HEK293 (cell line): Measurements from ENCODE around the gene SERINC3.

Experiments
- CTCF ChIA-PET: fragments of 350-600 bp; formaldehyde crosslinking; extraction: SDS; loops from one replicate; lab custom pipeline; 2021; ENCODE audit warnings: antibody characterized with exemption; lab: Yijun Ruan, JAX
- POLR2A ChIA-PET: fragments of 300-600 bp; formaldehyde crosslinking; extraction: SDS; loops from one replicate; lab custom pipeline; 2020; ENCODE audit warnings: antibody characterized with exemption, inconsistent platforms; lab: Yijun Ruan, JAX
- H3K27ac ChIP-seq: fragments of 200-500 bp; sonication (Bioruptor generic); 2 replicates; pipeline ENCODE4 v1.5.1; 2014; ENCODE audit warnings: low read depth, low read length, control low read depth, inconsistent platforms; ENCODE audit errors: extremely low read depth
- H3K36me3 ChIP-seq, 2 experiments: fragments of 200-500 bp in 1 of 2; sonication (Bioruptor generic) in 1 of 2; 1 replicate in 1 of 2; 2 replicates in 1 of 2; pipeline ENCODE4 v1.5.1; 2014 to 2017; ENCODE audit warnings: inconsistent platforms in 2 of 2, low read length in 2 of 2; ENCODE audit not compliant: control insufficient read depth in 2 of 2, insufficient read depth in 1 of 2
- H3K4me1 ChIP-seq: fragments of 200-500 bp; sonication (Bioruptor generic); 2 replicates; pipeline ENCODE4 v1.5.1; 2014; ENCODE audit warnings: mild to moderate bottlenecking, low read length, inconsistent platforms; ENCODE audit not compliant: control insufficient read depth, insufficient read depth
- H3K4me3 ChIP-seq: 2 replicates; pipeline ENCODE4 v1.5.1; 2011; ENCODE audit warnings: low read depth, mild to moderate bottlenecking, control low read depth, low read length, moderate library complexity
- H3K9me3 ChIP-seq: fragments of 200-500 bp; sonication (Bioruptor generic); 2 replicates; pipeline ENCODE4 v1.5.1; 2014; ENCODE audit warnings: low read depth, low read length, inconsistent platforms; ENCODE audit not compliant: control insufficient read depth, insufficient read depth
- BCL11A ChIP-seq: fragments of 450-650 bp; formaldehyde crosslinking; IDR thresholded peaks from 2 replicates; pipeline ENCODE4 v1.5.1; 2016; ENCODE audit warnings: low read depth, missing biosample characterization, missing genetic modification characterization
- BCL11B ChIP-seq: fragments of 450-650 bp; formaldehyde crosslinking; IDR thresholded peaks from 2 replicates; pipeline ENCODE4 v1.5.1; 2016; ENCODE audit warnings: low read depth, missing biosample characterization, missing genetic modification characterization
- HOXD13 ChIP-seq: sonication (generic); formaldehyde crosslinking; IDR thresholded peaks from 2 replicates; pipeline ENCODE4 v1.8.0; 2022; ENCODE audit warnings: missing genetic modification reagents, borderline replicate concordance
- KLF10 ChIP-seq: fragments of 450-650 bp; IDR thresholded peaks from 2 replicates; pipeline ENCODE4 v1.5.1; 2018; ENCODE audit warnings: missing biosample characterization, mild to moderate bottlenecking, missing genetic modification characterization
- KLF16 ChIP-seq: fragments of 450-650 bp; formaldehyde crosslinking; IDR thresholded peaks from 2 replicates; pipeline ENCODE4 v1.5.1; 2017; ENCODE audit warnings: missing biosample characterization, missing genetic modification characterization
- KLF9 ChIP-seq: fragments of 450-650 bp; formaldehyde crosslinking; IDR thresholded peaks from 2 replicates; pipeline ENCODE4 v1.5.1; 2016; ENCODE audit warnings: missing biosample characterization, missing genetic modification characterization, low read depth
- MYNN ChIP-seq: fragments of 450-650 bp; formaldehyde crosslinking; IDR thresholded peaks from 2 replicates; pipeline ENCODE4 v1.5.1; 2016; ENCODE audit warnings: missing biosample characterization, missing genetic modification characterization, borderline replicate concordance
- MZF1 ChIP-seq: fragments of 450-650 bp; formaldehyde crosslinking; IDR thresholded peaks from 2 replicates; pipeline ENCODE4 v1.5.1; 2017; ENCODE audit warnings: missing biosample characterization, missing genetic modification characterization, borderline replicate concordance
- PATZ1 ChIP-seq: fragments of 450-650 bp; formaldehyde crosslinking; IDR thresholded peaks from 2 replicates; pipeline ENCODE4 v1.5.1; 2016; ENCODE audit warnings: missing biosample characterization, missing genetic modification characterization
- PRDM6 ChIP-seq: fragments of 450-650 bp; formaldehyde crosslinking; IDR thresholded peaks from 2 replicates; pipeline ENCODE4 v1.5.1; 2017; ENCODE audit warnings: missing biosample characterization, missing genetic modification characterization
- WT1 ChIP-seq: fragments of 450-650 bp; formaldehyde crosslinking; IDR thresholded peaks from 2 replicates; pipeline ENCODE4 v1.5.1; 2016; ENCODE audit warnings: missing biosample characterization, missing genetic modification characterization
- ZIC2 ChIP-seq: fragments of 450-650 bp; formaldehyde crosslinking; IDR thresholded peaks from 2 replicates; pipeline ENCODE4 v1.5.1; 2016; ENCODE audit warnings: missing biosample characterization, missing genetic modification characterization
- ZNF112 ChIP-seq: fragments of 450-650 bp; formaldehyde crosslinking; IDR thresholded peaks from 2 replicates; pipeline ENCODE4 v1.5.0; 2017; ENCODE audit warnings: missing biosample characterization, missing genetic modification characterization
- ZNF16 ChIP-seq: fragments of 450-650 bp; formaldehyde crosslinking; IDR thresholded peaks from 2 replicates; pipeline ENCODE4 v1.5.1; 2016; ENCODE audit warnings: low read depth, missing biosample characterization, missing genetic modification characterization
- ZNF184 ChIP-seq: fragments of 450-650 bp; IDR thresholded peaks from 2 replicates; pipeline ENCODE4 v1.5.1; 2018; ENCODE audit warnings: missing biosample characterization, mild to moderate bottlenecking, missing genetic modification characterization
- ZNF2 ChIP-seq: fragments of 450-650 bp; formaldehyde crosslinking; IDR thresholded peaks from 2 replicates; pipeline ENCODE4 v1.5.1; 2016; ENCODE audit warnings: missing biosample characterization, missing genetic modification characterization
- ZNF202 ChIP-seq: fragments of 450-650 bp; formaldehyde crosslinking; IDR thresholded peaks from 2 replicates; pipeline ENCODE4 v1.5.1; 2016; ENCODE audit warnings: missing biosample characterization, missing genetic modification characterization, borderline replicate concordance
- ZNF248 ChIP-seq: fragments of 450-650 bp; formaldehyde crosslinking; IDR thresholded peaks from 2 replicates; pipeline ENCODE4 v1.5.1; 2017; ENCODE audit warnings: missing biosample characterization, missing genetic modification characterization
- ZNF26 ChIP-seq: fragments of 450-650 bp; formaldehyde crosslinking; IDR thresholded peaks from 2 replicates; pipeline ENCODE4 v1.5.1; 2016; ENCODE audit warnings: missing biosample characterization, missing genetic modification characterization
- ZNF274 ChIP-seq, 2 experiments: fragments of 200-500 bp in 1 of 2; fragments of 450-650 bp in 1 of 2; sonication (Bioruptor generic) in 1 of 2; formaldehyde crosslinking in 1 of 2; IDR thresholded peaks; 2 replicates each; pipeline versions ENCODE4 v1.5.1 to v1.6.1; 2014 to 2016; ENCODE audit warnings: borderline replicate concordance in 1 of 2, inconsistent platforms in 1 of 2, low read length in 1 of 2, missing biosample characterization in 1 of 2, missing genetic modification characterization in 1 of 2
- ZNF292 ChIP-seq: fragments of 450-650 bp; formaldehyde crosslinking; IDR thresholded peaks from 2 replicates; pipeline ENCODE4 v1.5.1; 2016; ENCODE audit warnings: low read depth, missing biosample characterization, missing genetic modification characterization, borderline replicate concordance
- ZNF335 ChIP-seq: fragments of 450-650 bp; formaldehyde crosslinking; conservative IDR thresholded peaks from 2 replicates; pipeline ENCODE4 v1.5.1; 2016; ENCODE audit warnings: missing biosample characterization, missing genetic modification characterization
- ZNF354C ChIP-seq: fragments of 450-650 bp; formaldehyde crosslinking; IDR thresholded peaks from 2 replicates; pipeline ENCODE4 v1.5.1; 2016; ENCODE audit warnings: missing biosample characterization, missing genetic modification characterization, low read depth, borderline replicate concordance
- ZNF37A ChIP-seq: fragments of 450-650 bp; IDR thresholded peaks from 2 replicates; pipeline ENCODE4 v1.5.1; 2018; ENCODE audit warnings: missing biosample characterization, missing genetic modification characterization
- ZNF449 ChIP-seq: fragments of 450-650 bp; formaldehyde crosslinking; IDR thresholded peaks from 2 replicates; pipeline ENCODE4 v1.5.1; 2017; ENCODE audit warnings: missing biosample characterization, mild to moderate bottlenecking, missing genetic modification characterization, moderate library complexity
- ZNF473 ChIP-seq: fragments of 450-650 bp; formaldehyde crosslinking; IDR thresholded peaks from 2 replicates; pipeline ENCODE4 v1.5.1; 2017; ENCODE audit warnings: missing biosample characterization, missing genetic modification characterization
- ZNF514 ChIP-seq: fragments of 450-650 bp; formaldehyde crosslinking; IDR thresholded peaks from 2 replicates; pipeline ENCODE4 v1.5.1; 2016; ENCODE audit warnings: missing biosample characterization, missing genetic modification characterization
- ZNF585B ChIP-seq: fragments of 450-650 bp; formaldehyde crosslinking; IDR thresholded peaks from 2 replicates; pipeline ENCODE4 v1.5.1; 2016; ENCODE audit warnings: missing biosample characterization, missing genetic modification characterization
- ZNF626 ChIP-seq: fragments of 450-650 bp; sonication (Bioruptor Pico); formaldehyde crosslinking; IDR thresholded peaks from 2 replicates; pipeline ENCODE4 v1.5.1; 2018; ENCODE audit warnings: missing biosample characterization, missing genetic modification characterization, inconsistent platforms
- ZNF777 ChIP-seq: fragments of 450-650 bp; formaldehyde crosslinking; IDR thresholded peaks from 2 replicates; pipeline ENCODE4 v1.5.1; 2017; ENCODE audit warnings: missing biosample characterization, missing genetic modification characterization, borderline replicate concordance
- ZNF792 ChIP-seq: fragments of 450-650 bp; formaldehyde crosslinking; IDR thresholded peaks from 2 replicates; pipeline ENCODE4 v1.5.1; 2016; ENCODE audit warnings: missing biosample characterization, missing genetic modification characterization
- ZSCAN16 ChIP-seq: fragments of 450-650 bp; formaldehyde crosslinking; IDR thresholded peaks from 2 replicates; pipeline ENCODE4 v1.5.1; 2016; ENCODE audit warnings: missing biosample characterization, missing genetic modification characterization
- ZSCAN30 ChIP-seq: fragments of 450-650 bp; IDR thresholded peaks from 2 replicates; pipeline ENCODE4 v1.5.1; 2018; ENCODE audit warnings: missing biosample characterization, mild to moderate bottlenecking, missing genetic modification characterization, moderate library complexity

SERINC3 gene

GRCh38 chr20:44522841-44523240 lies 971 bp upstream of the SERINC3 start (continued):
- no peak for TF ChIP-seq PRDM6 (tag by site-specific recombination)
- no peak for TF ChIP-seq ZNF184

GRCh38 chr20:44520881-44521280 lies 989 bp downstream of the SERINC3 start:
- POLR2A ChIA-PET, result interaction anchor here (1.0 to 1.7 kb wide), 3 partner anchors 11 to 364 kb away, joined by 3 to 5 read pairs (median 3); partner anchors contain the start of gene YWHAB

GRCh38 chr20:44518248-44518647 lies 3.6 kb downstream of the SERINC3 start:
- POLR2A ChIA-PET, result interaction anchor here (0.6 to 0.7 kb wide), 4 partner anchors 15 to 135 kb away, joined by 4 to 14 read pairs (median 7); no protein-coding TSS in a partner anchor
- no peak overlapping the region for H3K4me3 ChIP-seq
- peaks cover 14% of the 10 kb centered on the region for H3K4me1 ChIP-seq
- H3K9me3 ChIP-seq, result no peaks in the 10 kb centered on the region
- H3K36me3 ChIP-seq, result peaks cover 0 to 6% of the 10 kb centered on the region in 2 experiments; a peak in 2 of 3 replicates
- CTCF ChIA-PET, result interaction anchor here (0.6 to 1.1 kb wide), 3 partner anchors 91 to 967 kb away, joined by 3 read pairs; no protein-coding TSS in a partner anchor
- no peak overlapping the region for H3K27ac ChIP-seq
- TF ChIP-seq KLF9 (tag by site-specific recombination) (no peak), BCL11A (no peak), ZNF473 (tag by site-specific recombination) (no peak), ZNF354C (tag by site-specific recombination) (no peak), ZNF26 (tag by site-specific recombination) (no peak), ZNF335 (tag by site-specific recombination) (no peak), MYNN (tag by site-specific recombination) (no peak), ZNF16 (no peak), ZNF248 (tag by site-specific recombination) (no peak), ZSCAN30 (no peak), ZSCAN16 (tag by site-specific recombination) (no peak), BCL11B (tag by site-specific recombination) (no peak), KLF10 (tag by site-specific recombination) (no peak)

More at GRCh38 chr20:44520881-44521280, 989 bp downstream of the SERINC3 start:
- peaks cover 14% of the 10 kb centered on the region for H3K4me1 ChIP-seq
- no peaks in the 10 kb centered on the region for H3K9me3 ChIP-seq
- H3K36me3 ChIP-seq, result no peaks in the 10 kb centered on the region; a peak in 1 of 3 replicates
- TF ChIP-seq HOXD13 (CRISPR knock-in tag) (no peak), BCL11B (tag by site-specific recombination) (no peak), ZNF274 (IDR thresholded peaks at IDR 0.05; ENCODE audit: low read length) (no peak), ZNF274 (tag by site-specific recombination; IDR thresholded peaks at IDR 0.05; ENCODE audit: borderline replicate concordance) (no peak), ZNF626 (tag by site-specific recombination) (no peak), ZNF37A (tag by site-specific recombination) (no peak), ZNF292 (tag by site-specific recombination) (no peak), BCL11A (no peak), MZF1 (tag by site-specific recombination) (no peak), ZNF514 (tag by site-specific recombination) (no peak), WT1 (no peak), ZNF777 (tag by site-specific recombination) (no peak), ZNF2 (tag by site-specific recombination) (no peak), ZNF585B (tag by site-specific recombination) (no peak), ZNF792 (tag by site-specific recombination) (no peak), KLF16 (tag by site-specific recombination) (no peak), ZNF202 (tag by site-specific recombination) (no peak), ZNF112 (no peak), PATZ1 (tag by site-specific recombination) (no peak), ZNF449 (tag by site-specific recombination) (no peak), ZIC2 (tag by site-specific recombination) (no peak)
- H3K27ac ChIP-seq, result no peak overlapping the region
- CTCF ChIA-PET, result interaction anchor here (1.0 to 2.3 kb wide), 3 partner anchors 11 to 174 kb away, joined by 3 to 7 read pairs (median 3); no protein-coding TSS in a partner anchor
- peak overlapping the region; percentile 82 for H3K4me3 ChIP-seq
